GM12875 (cell line): ENCODE data around the gene THADA.

Experiments
- H3K4me3 ChIP-seq: one replicate; pipeline ENCODE4 v1.5.1; 2011; ENCODE audit warnings: low read depth, low read length, control low read depth
- TF ChIP-seq, protein P1 (sequence below): IDR thresholded peaks from 2 replicates; pipeline ENCODE4 v1.5.1; 2011; ENCODE audit warnings: low read depth, mild to moderate bottlenecking, control low read depth, inconsistent platforms, low read length, moderate library complexity, borderline replicate concordance; ENCODE audit not compliant: insufficient read depth

THADA gene

DNA sequence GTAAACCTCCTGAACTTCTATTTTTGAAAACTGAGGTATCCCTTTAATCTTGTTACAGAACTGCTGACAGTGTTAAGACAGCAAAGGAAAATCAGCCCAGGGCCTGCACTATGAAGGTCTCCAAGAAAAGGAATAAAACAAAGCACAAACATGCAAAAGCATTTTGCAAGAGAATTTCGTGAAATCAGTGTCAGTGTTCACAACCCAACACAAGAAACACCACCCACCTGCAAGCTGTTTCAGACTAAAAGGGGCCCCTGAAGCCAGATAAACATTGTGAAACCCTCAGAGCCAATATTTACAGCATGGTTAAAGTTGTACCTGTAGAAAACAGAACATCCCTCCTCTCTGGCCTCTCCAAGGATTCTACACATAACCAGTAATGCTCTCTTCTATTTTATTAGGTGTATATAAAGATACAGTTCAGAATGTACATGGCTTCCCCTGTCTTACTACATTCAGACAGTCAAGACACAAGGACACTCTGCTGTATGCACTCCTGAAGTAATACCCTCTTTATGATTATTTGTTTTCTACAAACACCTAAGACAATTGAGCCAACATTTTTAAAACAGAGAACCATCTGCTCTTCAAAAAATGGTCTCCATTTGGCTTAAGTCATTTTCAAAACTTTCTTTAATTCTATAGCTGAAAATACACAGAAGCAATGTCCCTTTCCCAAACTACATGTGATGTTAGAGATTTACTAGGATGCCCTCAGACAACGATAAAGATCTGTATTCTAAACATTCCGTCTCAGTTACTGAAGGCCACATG lies 219.9 kb downstream of the THADA start:
- no peak overlapping the region for H3K4me3 ChIP-seq
- TF ChIP-seq, protein P1, sequence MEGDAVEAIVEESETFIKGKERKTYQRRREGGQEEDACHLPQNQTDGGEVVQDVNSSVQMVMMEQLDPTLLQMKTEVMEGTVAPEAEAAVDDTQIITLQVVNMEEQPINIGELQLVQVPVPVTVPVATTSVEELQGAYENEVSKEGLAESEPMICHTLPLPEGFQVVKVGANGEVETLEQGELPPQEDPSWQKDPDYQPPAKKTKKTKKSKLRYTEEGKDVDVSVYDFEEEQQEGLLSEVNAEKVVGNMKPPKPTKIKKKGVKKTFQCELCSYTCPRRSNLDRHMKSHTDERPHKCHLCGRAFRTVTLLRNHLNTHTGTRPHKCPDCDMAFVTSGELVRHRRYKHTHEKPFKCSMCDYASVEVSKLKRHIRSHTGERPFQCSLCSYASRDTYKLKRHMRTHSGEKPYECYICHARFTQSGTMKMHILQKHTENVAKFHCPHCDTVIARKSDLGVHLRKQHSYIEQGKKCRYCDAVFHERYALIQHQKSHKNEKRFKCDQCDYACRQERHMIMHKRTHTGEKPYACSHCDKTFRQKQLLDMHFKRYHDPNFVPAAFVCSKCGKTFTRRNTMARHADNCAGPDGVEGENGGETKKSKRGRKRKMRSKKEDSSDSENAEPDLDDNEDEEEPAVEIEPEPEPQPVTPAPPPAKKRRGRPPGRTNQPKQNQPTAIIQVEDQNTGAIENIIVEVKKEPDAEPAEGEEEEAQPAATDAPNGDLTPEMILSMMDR = no peak

DNA sequence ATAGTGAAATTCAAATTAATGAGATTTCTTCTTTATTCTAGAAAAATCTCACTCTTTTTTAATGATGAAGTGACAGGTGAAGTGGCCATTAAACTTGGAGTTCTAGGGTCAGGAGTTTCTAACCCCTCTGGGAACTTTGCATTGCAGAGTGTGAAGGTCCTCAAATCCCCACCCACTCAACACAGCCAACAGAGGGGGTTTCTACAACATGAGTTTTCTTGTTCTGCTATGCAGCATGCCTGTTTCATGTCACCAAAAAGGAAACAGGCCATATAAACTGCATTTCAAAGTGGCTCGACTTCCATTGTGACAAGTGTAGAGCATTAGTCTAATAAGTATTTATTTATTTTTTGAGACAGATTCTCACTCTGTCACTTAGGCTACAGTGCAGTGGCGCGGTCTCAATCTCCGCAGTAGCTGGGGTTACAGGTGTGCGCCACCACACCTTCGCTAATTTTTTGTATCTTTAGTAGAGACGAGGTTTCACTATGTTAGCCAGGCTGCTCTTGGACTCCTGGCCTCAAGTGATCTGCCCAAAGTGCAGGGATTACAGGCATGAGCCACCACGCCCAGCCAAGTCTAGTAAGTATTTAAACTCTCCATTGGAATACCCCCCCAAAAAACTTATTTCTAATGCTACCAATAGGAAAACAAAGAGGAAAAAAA lies 223.3 kb downstream of the THADA start:
- H3K4me3 ChIP-seq = no peak overlapping the region
- TF ChIP-seq, protein P1 = no peak

DNA sequence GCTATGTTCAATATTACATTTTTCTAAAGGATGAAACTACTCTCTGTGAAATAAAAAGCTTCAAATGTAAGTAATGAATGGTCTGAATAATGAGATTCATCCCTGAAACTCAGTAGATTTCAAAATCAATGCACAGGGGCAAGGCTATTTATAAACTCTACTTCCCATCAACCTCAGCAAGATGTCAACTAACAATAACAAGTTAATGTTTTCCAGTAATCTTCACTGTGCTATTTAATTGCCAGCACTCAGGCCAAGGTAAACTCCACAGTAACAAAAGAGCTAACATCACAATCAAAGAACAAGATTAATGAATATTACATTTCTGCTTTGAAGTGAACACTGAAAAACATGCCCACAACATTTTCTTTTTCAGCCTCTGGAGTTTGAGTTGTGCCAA lies 225.1 kb downstream of the THADA start:
- TF ChIP-seq, protein P1 = no peak
- H3K4me3 ChIP-seq = no peak overlapping the region

DNA sequence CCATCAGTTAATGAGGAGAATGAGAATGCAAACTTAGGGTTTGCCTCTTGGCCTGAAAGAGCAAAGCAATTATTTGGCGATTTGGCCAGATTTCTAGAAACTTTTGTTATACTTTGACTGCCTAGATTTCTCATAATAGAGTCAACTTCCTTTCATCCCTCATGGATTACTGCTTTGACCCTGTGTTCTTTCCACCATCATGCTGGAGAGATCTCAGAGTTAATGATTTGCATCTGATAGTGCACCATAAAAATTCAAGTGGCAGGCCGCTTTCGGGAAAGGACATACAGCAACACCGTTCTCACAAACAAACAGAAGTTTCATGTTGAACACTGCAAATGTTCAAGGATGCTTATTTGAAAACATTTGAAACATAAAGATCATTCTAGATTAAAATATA lies 225.7 kb downstream of the THADA start:
- TF ChIP-seq, protein P1 = no peak
- H3K4me3 ChIP-seq = no peak overlapping the region

DNA sequence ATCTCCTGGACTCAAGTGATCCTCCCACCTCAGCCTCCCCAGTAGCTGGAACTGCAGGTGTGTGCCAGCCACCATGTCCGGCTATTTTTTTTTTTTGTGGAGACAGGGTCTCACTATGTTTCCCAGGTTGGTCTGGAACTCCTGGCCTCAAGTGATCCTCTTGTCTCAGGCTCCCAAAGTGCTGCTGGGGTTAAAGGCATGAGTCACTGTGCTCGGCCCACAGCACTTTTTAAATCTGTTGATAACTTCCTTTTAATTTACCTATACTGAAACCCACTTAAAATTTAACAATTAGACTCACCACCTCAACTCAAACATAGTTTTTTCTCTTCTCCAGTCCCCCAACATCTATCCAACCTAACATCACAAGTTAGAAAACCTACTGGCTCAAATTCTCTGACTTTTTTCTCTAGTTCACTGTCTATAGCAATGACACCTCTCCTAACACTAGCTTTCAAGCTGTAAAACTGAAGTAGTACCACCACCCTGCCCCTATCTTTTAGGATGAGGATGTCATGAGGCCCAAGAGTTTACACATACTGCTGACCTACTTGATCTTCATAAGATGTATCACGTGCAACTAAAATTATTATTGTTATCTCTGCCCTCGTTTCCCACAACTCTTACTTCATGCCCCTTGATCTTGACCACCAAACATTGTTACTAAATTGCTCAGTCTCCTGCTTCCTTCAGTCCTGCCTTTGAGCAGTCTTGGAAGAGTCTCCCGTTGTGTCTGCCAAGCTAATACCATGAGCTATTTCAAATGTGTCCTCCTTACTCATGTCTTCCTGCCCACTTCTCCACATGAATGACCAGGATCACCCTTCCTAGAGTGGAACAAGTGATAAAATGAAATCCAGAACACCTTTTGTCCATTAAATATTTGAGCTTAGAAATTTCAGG lies 227.1 kb downstream of the THADA start:
- TF ChIP-seq, protein P1 = no peak
- no peak overlapping the region for H3K4me3 ChIP-seq

DNA sequence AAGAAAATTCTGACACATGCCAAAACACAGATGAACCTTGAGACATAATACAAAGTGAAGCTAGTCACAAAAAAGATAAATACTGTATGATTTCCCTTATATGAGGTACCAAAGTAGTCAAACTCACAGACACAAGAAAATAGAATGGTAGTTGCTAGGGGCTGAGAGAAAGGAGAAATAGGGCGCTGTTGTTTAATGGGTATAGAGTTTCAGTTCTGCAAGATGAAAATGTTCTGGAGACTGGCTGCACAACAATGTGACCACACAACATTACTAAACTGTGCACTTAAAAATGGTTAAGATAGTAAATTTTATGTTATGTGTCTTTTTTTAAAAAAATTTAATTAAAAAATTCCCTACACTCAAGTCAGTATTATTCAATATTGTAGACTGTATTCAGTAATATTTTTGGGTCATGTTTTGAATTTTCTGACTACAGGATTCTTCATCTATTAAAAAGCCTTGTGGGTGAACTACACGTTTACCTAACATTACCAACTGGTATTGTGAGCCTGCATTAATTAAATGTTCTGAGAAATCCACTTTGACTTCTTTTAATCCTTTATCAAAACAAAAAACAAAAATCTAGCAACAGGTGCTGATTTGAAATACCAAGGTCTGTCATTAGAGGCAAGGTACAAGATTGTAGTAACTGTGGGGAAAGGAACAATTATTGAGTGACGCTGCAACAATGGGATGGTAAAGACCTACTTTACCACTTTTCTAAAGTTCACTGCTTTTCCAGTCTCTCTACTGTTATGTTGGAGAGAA lies 228.6 kb downstream of the THADA start:
- no peak overlapping the region for H3K4me3 ChIP-seq
- TF ChIP-seq, protein P1 = no peak
